ACHN (cell line): ENCODE results near the gene FCN1.

Source experiments
- DNase-seq: peaks from one replicate; pipeline ENCODE4 v3.0.0-alpha.2; 2015
- in situ Hi-C: cut with HindIII; loops from 2 replicates; pipeline ENCODE4 v1.10.0; 2017; ENCODE audit warnings: low sequenced_read_pairs, low pct_ligation_motif_present, low pct_unique_long_range_greater_than_20kb

The FCN1 gene

GRCh38 chr9:134955801-134956200 lies 38.1 kb upstream of the FCN1 start:
- in situ Hi-C loops, result no loop called here
- DNase-seq, result no peak

- in situ Hi-C loops, result no loop called here
- no peak for DNase-seq
Measured at GRCh38 chr9:134955156-134955555, 37.4 kb upstream of the FCN1 start.

- in situ Hi-C loops, result no loop called here
Measured at GRCh38 chr9:134951994-134952393, 34.3 kb upstream of the FCN1 start.

GRCh38 chr9:134951461-134951860 lies 33.7 kb upstream of the FCN1 start:
- in situ Hi-C loops, result no loop called here
- DNase-seq, result no peak

More at GRCh38 chr9:134951994-134952393, 34.3 kb upstream of the FCN1 start:
- no peak for DNase-seq

- in situ Hi-C loops, result no loop called here
- no peak for DNase-seq
Measured at GRCh38 chr9:134950386-134951210, 32.9 kb upstream of the FCN1 start.

GRCh38 chr9:134949681-134950385 lies 32.1 kb upstream of the FCN1 start:
- in situ Hi-C loops, result no loop called here
- DNase-seq, result no peak

- in situ Hi-C loops, result no loop called here
- DNase-seq, result no peak
Measured at GRCh38 chr9:134948149-134948548, 30.4 kb upstream of the FCN1 start.

- in situ Hi-C loops, result no loop called here
- DNase-seq, result no peak
Measured at GRCh38 chr9:134947265-134947955, 29.7 kb upstream of the FCN1 start.

GRCh38 chr9:134946663-134947062 lies 29.0 kb upstream of the FCN1 start:
- in situ Hi-C loops, result no loop called here
- DNase-seq, result no peak

- DNase-seq, result no peak
- in situ Hi-C loops, result no loop called here
Measured at GRCh38 chr9:134945509-134946275, 28.0 kb upstream of the FCN1 start.

- in situ Hi-C loops, result no loop called here
- DNase-seq, result no peak
Measured at GRCh38 chr9:134944916-134945315, 27.2 kb upstream of the FCN1 start.

- DNase-seq, result no peak
- in situ Hi-C loops, result no loop called here
Measured at GRCh38 chr9:134944351-134944802, 26.7 kb upstream of the FCN1 start.

- no peak for DNase-seq
- in situ Hi-C loops, result no loop called here
Measured at GRCh38 chr9:134943836-134944235, 26.1 kb upstream of the FCN1 start.

GRCh38 chr9:134943411-134943810 lies 25.7 kb upstream of the FCN1 start:
- no peak for DNase-seq
- in situ Hi-C loops, result no loop called here

- no peak for DNase-seq
- in situ Hi-C loops, result no loop called here
Measured at GRCh38 chr9:134942788-134943184, 25.1 kb upstream of the FCN1 start.

GRCh38 chr9:134942011-134942787 lies 24.5 kb upstream of the FCN1 start:
- in situ Hi-C loops, result no loop called here
- no peak for DNase-seq

- no peak for DNase-seq
- in situ Hi-C loops, result no loop called here
Measured at GRCh38 chr9:134940236-134941208, 22.8 kb upstream of the FCN1 start.
